Measurements from ENCODE around the gene ZCCHC24.
A peak's percentile ranks its signal among the peaks of the same experiment; 100 is the strongest.

ZCCHC24 gene

DNA sequence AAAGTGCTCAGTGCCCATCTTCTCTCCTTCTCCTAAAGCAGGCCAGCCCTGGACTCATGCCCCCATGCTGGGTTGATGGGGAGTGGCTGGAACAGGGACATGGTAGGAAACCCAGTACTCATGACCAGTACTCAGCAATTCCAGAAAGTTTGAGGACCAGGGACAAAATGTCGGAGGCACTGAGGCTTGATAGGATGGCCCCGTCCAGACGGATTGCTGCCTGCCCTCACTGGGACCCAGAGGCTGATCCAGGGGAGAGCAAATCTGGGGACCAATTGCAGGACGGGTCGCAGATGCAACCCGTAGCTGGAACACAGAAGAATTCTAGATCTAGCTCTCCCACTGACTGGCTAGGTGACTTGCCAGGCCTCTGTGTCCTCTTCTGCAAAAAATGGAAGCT lies 5.1 kb downstream of the ZCCHC24 start:
- Histone ChIP-seq H4K8ac (ENCODE audit: low read length) (no peak overlapping the region), H3K9me3 (ENCODE audit: control insufficient read depth, low read length) (no peaks in the 10 kb centered on the region), H4K91ac (ENCODE audit: low read length) (no peak overlapping the region), H2BK15ac (ENCODE audit: low read depth, poor library complexity, severe bottlenecking) (no peak overlapping the region), H3K4me2 (ENCODE audit: low read length, poor library complexity, severe bottlenecking) (no peak overlapping the region), H3K18ac (ENCODE audit: low read depth in 1 of 2, low read length in 2 of 2) (no peak overlapping the region), H2BK12ac (ENCODE audit: low read length in 2 of 2) (peak overlapping the region in 1 of 2 experiments; percentile 37), H2AK5ac (ENCODE audit: low read length, severe bottlenecking) (no peak overlapping the region), H3K14ac (ENCODE audit: low read length in 2 of 2) (peak overlapping the region in 1 of 2 experiments; percentile 6), H2AFZ (ENCODE audit: low read depth, low read length) (no peak overlapping the region), H3K36me3 (ENCODE audit: control insufficient read depth in 1 of 2, insufficient read depth in 2 of 2, low read depth in 1 of 2, low read length in 2 of 2) (peaks cover 46% of the 10 kb centered on the region in 2 experiments), H3K4me1 (ENCODE audit: control insufficient read depth, insufficient read depth, low read depth, low read length) (peaks cover 58% of the 10 kb centered on the region), H3K4ac (ENCODE audit: low read depth in 1 of 2, low read length in 2 of 2) (peak overlapping the region in 1 of 2 experiments; percentile 30), H3K79me1 (replicated peaks; ENCODE audit: low read length, poor library complexity, severe bottlenecking) (peaks cover 35% of the 10 kb centered on the region), H3K4me3 (ENCODE audit: insufficient read depth in 1 of 2, low read depth in 1 of 2, low read length in 2 of 2) (peak overlapping the region in 1 of 2 experiments; percentile 50), H3K9ac (ENCODE audit: low read length) (peak overlapping the region; percentile 46), H2BK120ac (ENCODE audit: low read depth, low read length) (no peak overlapping the region), H3K23ac (ENCODE audit: low read length in 2 of 2) (no peak overlapping the region), H2BK5ac (ENCODE audit: low read depth, low read length, poor library complexity, severe bottlenecking) (no peak overlapping the region), H3K27ac (ENCODE audit: low read length, poor library complexity, severe bottlenecking) (no peak overlapping the region), H3K27me3 (ENCODE audit: control insufficient read depth in 1 of 2, insufficient read depth in 1 of 2, low read length in 2 of 2) (no peaks in the 10 kb centered on the region)
- DNase-seq = no peak
- 94% methylated on average over 6 of the region's 6 CpGs for WGBS

DNA sequence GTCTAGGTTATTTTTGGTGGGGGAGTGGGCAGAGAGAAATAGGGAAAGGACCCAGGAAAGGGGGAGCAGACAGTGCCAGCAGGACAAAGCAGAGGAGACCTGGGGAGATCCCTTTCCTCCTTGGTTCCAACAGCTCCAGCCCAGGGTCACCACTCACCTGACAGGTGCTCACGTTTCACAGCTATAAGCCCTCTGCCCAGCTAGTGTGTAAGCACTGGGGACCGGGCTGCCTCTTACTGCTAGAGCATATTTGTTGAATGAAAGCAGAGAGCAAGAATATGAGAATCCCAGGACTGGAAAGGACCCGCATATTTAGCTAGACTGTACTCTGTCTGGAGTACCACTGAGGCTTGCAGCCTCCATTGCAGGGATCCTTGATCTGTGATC lies 6.7 kb downstream of the ZCCHC24 start:
- peaks cover 51 to 53% of the 10 kb centered on the region in 2 experiments for H3K36me3 ChIP-seq (ENCODE audit: control insufficient read depth in 1 of 2, insufficient read depth in 2 of 2, low read depth in 1 of 2, low read length in 2 of 2)
- H2BK12ac ChIP-seq (ENCODE audit: low read length in 2 of 2) = no peak overlapping the region
- H4K91ac ChIP-seq (ENCODE audit: low read length) = no peak overlapping the region
- H3K23ac ChIP-seq (ENCODE audit: low read length in 2 of 2) = peak overlapping the region in 1 of 2 experiments; percentile 46
- no peak overlapping the region for H3K18ac ChIP-seq (ENCODE audit: low read depth in 1 of 2, low read length in 2 of 2)
- H2BK5ac ChIP-seq (ENCODE audit: low read depth, low read length, poor library complexity, severe bottlenecking) = no peak overlapping the region
- no peak overlapping the region for H3K4ac ChIP-seq (ENCODE audit: low read depth in 1 of 2, low read length in 2 of 2)
- H2AK5ac ChIP-seq (ENCODE audit: low read length, severe bottlenecking) = no peak overlapping the region
- H2BK15ac ChIP-seq (ENCODE audit: low read depth, poor library complexity, severe bottlenecking) = no peak overlapping the region
- no peak overlapping the region for H2BK120ac ChIP-seq (ENCODE audit: low read depth, low read length)
- peaks cover 68% of the 10 kb centered on the region for H3K4me1 ChIP-seq (ENCODE audit: control insufficient read depth, insufficient read depth, low read depth, low read length)
- H3K14ac ChIP-seq (ENCODE audit: low read length in 2 of 2) = no peak overlapping the region
- H2AFZ ChIP-seq (ENCODE audit: low read depth, low read length) = no peak overlapping the region
- peak overlapping the region; percentile 71 for H3K9ac ChIP-seq (ENCODE audit: low read length)
- peak overlapping the region in 1 of 2 experiments; percentile 52 for H3K4me3 ChIP-seq (ENCODE audit: insufficient read depth in 1 of 2, low read depth in 1 of 2, low read length in 2 of 2)
- H3K27ac ChIP-seq (ENCODE audit: low read length, poor library complexity, severe bottlenecking) = no peak overlapping the region
- no peak for DNase-seq
- no peak overlapping the region for H4K8ac ChIP-seq (ENCODE audit: low read length)
- peaks cover 35% of the 10 kb centered on the region for H3K79me1 ChIP-seq (replicated peaks; ENCODE audit: low read length, poor library complexity, severe bottlenecking)
- no peaks in the 10 kb centered on the region for H3K27me3 ChIP-seq (ENCODE audit: control insufficient read depth in 1 of 2, insufficient read depth in 1 of 2, low read length in 2 of 2)
- WGBS = 79% methylated on average over 3 of the region's 3 CpGs
- H3K4me2 ChIP-seq (ENCODE audit: low read length, poor library complexity, severe bottlenecking) = no peak overlapping the region
- no peaks in the 10 kb centered on the region for H3K9me3 ChIP-seq (ENCODE audit: control insufficient read depth, low read length)

GRCh38 chr10:79438021-79438698 lies 7.3 kb downstream of the ZCCHC24 start:
- no peak overlapping the region for H3K27ac ChIP-seq (ENCODE audit: low read length, poor library complexity, severe bottlenecking)
- DNase-seq = no peak
- H2AK5ac ChIP-seq (ENCODE audit: low read length, severe bottlenecking) = no peak overlapping the region
- H3K9ac ChIP-seq (ENCODE audit: low read length) = peak overlapping the region; percentile 71
- H4K8ac ChIP-seq (ENCODE audit: low read length) = no peak overlapping the region
- H4K91ac ChIP-seq (ENCODE audit: low read length) = peak overlapping the region; percentile 53
- no peak overlapping the region for H3K14ac ChIP-seq (ENCODE audit: low read length in 2 of 2)
- no peak overlapping the region for H2BK5ac ChIP-seq (ENCODE audit: low read depth, low read length, poor library complexity, severe bottlenecking)
- peak overlapping the region in 1 of 2 experiments; percentile 52 for H3K4me3 ChIP-seq (ENCODE audit: insufficient read depth in 1 of 2, low read depth in 1 of 2, low read length in 2 of 2)
- H2BK12ac ChIP-seq (ENCODE audit: low read length in 2 of 2) = no peak overlapping the region
- no peak overlapping the region for H3K4me2 ChIP-seq (ENCODE audit: low read length, poor library complexity, severe bottlenecking)
- H2BK120ac ChIP-seq (ENCODE audit: low read depth, low read length) = no peak overlapping the region
- H2AFZ ChIP-seq (ENCODE audit: low read depth, low read length) = no peak overlapping the region
- H3K18ac ChIP-seq (ENCODE audit: low read depth in 1 of 2, low read length in 2 of 2) = no peak overlapping the region
- peaks cover 65% of the 10 kb centered on the region for H3K4me1 ChIP-seq (ENCODE audit: control insufficient read depth, insufficient read depth, low read depth, low read length)
- no peak overlapping the region for H2BK15ac ChIP-seq (ENCODE audit: low read depth, poor library complexity, severe bottlenecking)
- WGBS = 90% methylated on average over 16 of the region's 16 CpGs
- H3K36me3 ChIP-seq (ENCODE audit: control insufficient read depth in 1 of 2, insufficient read depth in 2 of 2, low read depth in 1 of 2, low read length in 2 of 2) = peaks cover 56 to 58% of the 10 kb centered on the region in 2 experiments
- no peaks in the 10 kb centered on the region for H3K9me3 ChIP-seq (ENCODE audit: control insufficient read depth, low read length)
- no peak overlapping the region for H3K23ac ChIP-seq (ENCODE audit: low read length in 2 of 2)
- H3K79me1 ChIP-seq (replicated peaks; ENCODE audit: low read length, poor library complexity, severe bottlenecking) = peaks cover 36% of the 10 kb centered on the region
- no peaks in the 10 kb centered on the region for H3K27me3 ChIP-seq (ENCODE audit: control insufficient read depth in 1 of 2, insufficient read depth in 1 of 2, low read length in 2 of 2)
- H3K4ac ChIP-seq (ENCODE audit: low read depth in 1 of 2, low read length in 2 of 2) = no peak overlapping the region

DNA sequence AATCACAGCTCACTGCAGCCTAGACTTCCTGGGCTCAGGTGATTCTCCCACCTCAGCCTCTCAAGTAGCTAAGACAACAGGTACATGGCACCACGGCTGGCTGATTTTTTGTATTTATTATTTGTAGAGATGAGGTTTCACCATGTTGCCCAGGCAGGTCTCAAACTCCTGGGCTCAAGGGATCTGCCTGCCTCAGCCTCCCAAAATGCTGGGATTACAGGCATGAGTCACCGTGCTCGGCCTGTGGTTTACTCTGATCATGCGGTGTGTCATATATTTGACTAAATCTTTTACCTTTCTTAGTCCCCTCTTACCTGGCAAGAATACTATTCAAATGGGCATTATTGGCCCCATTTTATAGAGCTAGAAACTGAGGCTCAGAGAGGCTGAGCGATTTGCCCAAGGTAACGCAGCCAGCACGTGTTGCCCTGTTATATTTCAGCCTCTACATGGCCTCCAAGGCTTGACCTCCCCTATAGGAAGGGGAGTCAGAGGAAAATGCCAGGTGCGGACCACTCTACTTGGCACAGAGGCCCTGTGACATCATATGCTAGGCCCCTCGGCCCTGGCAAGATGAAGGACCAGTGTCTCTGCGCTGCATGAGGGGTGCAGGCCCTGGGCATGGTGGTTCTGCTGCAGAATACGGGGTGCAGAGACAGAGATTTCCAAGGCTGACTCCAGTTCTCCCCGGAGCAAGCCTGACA lies 8.2 kb downstream of the ZCCHC24 start:
- Histone ChIP-seq H3K79me1 (replicated peaks; ENCODE audit: low read length, poor library complexity, severe bottlenecking) (peaks cover 39% of the 10 kb centered on the region), H3K4me2 (ENCODE audit: low read length, poor library complexity, severe bottlenecking) (no peak overlapping the region), H2BK12ac (ENCODE audit: low read length in 2 of 2) (no peak overlapping the region), H2BK15ac (ENCODE audit: low read depth, poor library complexity, severe bottlenecking) (no peak overlapping the region), H3K27ac (ENCODE audit: low read length, poor library complexity, severe bottlenecking) (no peak overlapping the region), H4K91ac (ENCODE audit: low read length) (no peak overlapping the region), H2BK5ac (ENCODE audit: low read depth, low read length, poor library complexity, severe bottlenecking) (no peak overlapping the region), H3K4ac (ENCODE audit: low read depth in 1 of 2, low read length in 2 of 2) (no peak overlapping the region), H3K14ac (ENCODE audit: low read length in 2 of 2) (no peak overlapping the region), H3K4me1 (ENCODE audit: control insufficient read depth, insufficient read depth, low read depth, low read length) (peaks cover 62% of the 10 kb centered on the region), H3K36me3 (ENCODE audit: control insufficient read depth in 1 of 2, insufficient read depth in 2 of 2, low read depth in 1 of 2, low read length in 2 of 2) (peaks cover 60 to 66% of the 10 kb centered on the region in 2 experiments), H4K8ac (ENCODE audit: low read length) (no peak overlapping the region), H2AFZ (ENCODE audit: low read depth, low read length) (no peak overlapping the region), H2AK5ac (ENCODE audit: low read length, severe bottlenecking) (no peak overlapping the region), H3K18ac (ENCODE audit: low read depth in 1 of 2, low read length in 2 of 2) (no peak overlapping the region), H3K9me3 (ENCODE audit: control insufficient read depth, low read length) (no peaks in the 10 kb centered on the region), H3K4me3 (ENCODE audit: insufficient read depth in 1 of 2, low read depth in 1 of 2, low read length in 2 of 2) (peak overlapping the region in 1 of 2 experiments; percentile 52), H2BK120ac (ENCODE audit: low read depth, low read length) (no peak overlapping the region), H3K27me3 (ENCODE audit: control insufficient read depth in 1 of 2, insufficient read depth in 1 of 2, low read length in 2 of 2) (no peaks in the 10 kb centered on the region), H3K23ac (ENCODE audit: low read length in 2 of 2) (no peak overlapping the region), H3K9ac (ENCODE audit: low read length) (peak overlapping the region; percentile 75)
- WGBS = 90% methylated on average over 12 of the region's 12 CpGs
- DNase-seq = no peak
